Measurements from ENCODE around the gene HRH1. TPM values are rescaled to one million over a fixed set of nuclear protein-coding genes. Genes with fewer than 3 reads are reported as not detected.
"Not testable (repeated sequence)": the region's sequence is repeated elsewhere in the genome, so short reads cannot be mapped to it uniquely, and the experiment has no call there.

HRH1 gene
- total RNA-seq, 1 experiment from 2014 or later = 7.0 TPM

- H3K9ac ChIP-seq (ENCODE audit: low read length); intact Hi-C loops (cut with micrococcal nuclease); H3K27ac ChIP-seq (ENCODE audit: low read depth, low read length); H2AFZ ChIP-seq (ENCODE audit: low read depth, low read length, poor library complexity, severe bottlenecking); H3K4me1 ChIP-seq (ENCODE audit: control insufficient read depth in 1 of 2, insufficient read depth in 2 of 2, low read length in 2 of 2); H3K4me2 ChIP-seq (ENCODE audit: low read length); ATAC-seq; CTCF ChIA-PET; POLR2A ChIA-PET; H3K27me3 ChIP-seq (ENCODE audit: insufficient read depth, low read length); H4K20me1 ChIP-seq (ENCODE audit: insufficient read depth); H3K9me2 ChIP-seq (ENCODE audit: insufficient read depth); BruUV-seq (replicated peaks); RAD21 ChIA-PET (ENCODE audit: low non-redundant PET in 1 of 2, low total read pairs in 2 of 2, uncharacterized antibody in 2 of 2, unreplicated experiment in 2 of 2); H3K36me3 ChIP-seq (ENCODE audit: control insufficient read depth in 1 of 2, insufficient read depth in 2 of 2, low read length in 2 of 2); H3K79me2 ChIP-seq (ENCODE audit: insufficient read depth, low read length); H3K9me3 ChIP-seq (ENCODE audit: control insufficient read depth in 1 of 2, insufficient read depth in 1 of 2, low read depth in 1 of 2, low read length in 2 of 2); DNase-seq (ENCODE audit: low read depth, low spot score); H3K4me3 ChIP-seq (replicated peaks in 1 of 2; ENCODE audit: low read depth in 1 of 2, low read length in 2 of 2): not testable (repeated sequence)
- TF ChIP-seq CTCF (IDR thresholded peaks at IDR 0.05 in 2 of 3, conservative IDR thresholded peaks at IDR 0.05 in 1 of 3; ENCODE audit: borderline replicate concordance in 1 of 3, insufficient read depth in 1 of 3, low read depth in 2 of 3, low read length in 2 of 3) = peak; percentile 14 to 42 (median 32); a peak in 4 of 6 replicates
- TF ChIP-seq RAD21 (IDR thresholded peaks at IDR 0.05; ENCODE audit: low read depth) = peak; percentile 50
These were observed 12.6 kb downstream of the HRH1 start for GRCh38 chr3:11166807-11167400.

GRCh38 chr3:11167590-11167989, 13.3 kb downstream of the HRH1 start:
- BruUV-seq (replicated peaks) = no TSS peak
- ChIA-PET CTCF (no interaction called here), POLR2A (no interaction called here), RAD21 (ENCODE audit: low non-redundant PET in 1 of 2, low total read pairs in 2 of 2, uncharacterized antibody in 2 of 2, unreplicated experiment in 2 of 2) (no interaction called here)
- H3K4me2 ChIP-seq (ENCODE audit: low read length) = no peak overlapping the region
- no peak overlapping the region for H3K4me3 ChIP-seq (replicated peaks in 1 of 2; ENCODE audit: low read depth in 1 of 2, low read length in 2 of 2)
- no peaks in the 10 kb centered on the region for H4K20me1 ChIP-seq (ENCODE audit: insufficient read depth)
- no peaks in the 10 kb centered on the region for H3K36me3 ChIP-seq (ENCODE audit: control insufficient read depth in 1 of 2, insufficient read depth in 2 of 2, low read length in 2 of 2)
- no peaks in the 10 kb centered on the region for H3K9me3 ChIP-seq (ENCODE audit: control insufficient read depth in 1 of 2, insufficient read depth in 1 of 2, low read depth in 1 of 2, low read length in 2 of 2)
- peaks cover 0 to 10% of the 10 kb centered on the region in 2 experiments; a peak in 1 of 4 replicates for H3K4me1 ChIP-seq (ENCODE audit: control insufficient read depth in 1 of 2, insufficient read depth in 2 of 2, low read length in 2 of 2)
- H3K9ac ChIP-seq (ENCODE audit: low read length) = no peak overlapping the region
- intact Hi-C loops (cut with micrococcal nuclease) = no loop called here
- TF ChIP-seq ZBTB33 (IDR thresholded peaks at IDR 0.05; ENCODE audit: extremely low read depth, insufficient replicate concordance, low read length) (no peak), MAX (IDR thresholded peaks at IDR 0.05) (no peak), CBX3 (IDR thresholded peaks at IDR 0.05; ENCODE audit: low read depth) (no peak), CTCF (IDR thresholded peaks at IDR 0.05 in 2 of 3, conservative IDR thresholded peaks at IDR 0.05 in 1 of 3; ENCODE audit: borderline replicate concordance in 1 of 3, insufficient read depth in 1 of 3, low read depth in 2 of 3, low read length in 2 of 3) (no peak), SIN3A (IDR thresholded peaks at IDR 0.05; ENCODE audit: low read depth) (no peak)
- no peak for DNase-seq (ENCODE audit: low read depth, low spot score)
- no peaks in the 10 kb centered on the region for H3K27me3 ChIP-seq (ENCODE audit: insufficient read depth, low read length)
- no peak overlapping the region for H3K27ac ChIP-seq (ENCODE audit: low read depth, low read length)
- H2AFZ ChIP-seq (ENCODE audit: low read depth, low read length, poor library complexity, severe bottlenecking) = no peak overlapping the region
- ATAC-seq = no peak; the same call in 1 of the 2 replicates
- H3K9me2 ChIP-seq (ENCODE audit: insufficient read depth) = no peaks in the 10 kb centered on the region
- no peaks in the 10 kb centered on the region for H3K79me2 ChIP-seq (ENCODE audit: insufficient read depth, low read length)

Measured in HCT116 (cell line).